Activated CD4-positive, alpha-beta T cell treated with anti-CD3 and anti-CD28 coated beads, Interleukin-2, amount 10 ng/mL, durations not matched to agents 24 days and 14 days (primary cell): Measurements from ENCODE around the gene ASH1L. TPM values are rescaled to one million over a fixed set of nuclear protein-coding genes. Genes with fewer than 3 reads are reported as not detected.
"Not testable (repeated sequence)": the region's sequence is repeated elsewhere in the genome, so short reads cannot be mapped to it uniquely, and the experiment has no call there.

Source experiments
- DNase-seq: peaks from one replicate; pipeline ENCODE4 v3.0.0; 2022
- H3K27ac Mint-ChIP-seq: one replicate; pipeline ENCODE4 v1.8.0; 2022; ENCODE audit warnings: mild to moderate bottlenecking, mixed read lengths
- H3K27me3 Mint-ChIP-seq: one replicate; pipeline ENCODE4 v1.8.0; 2022; ENCODE audit warnings: mixed read lengths
- H3K36me3 Mint-ChIP-seq: one replicate; pipeline ENCODE4 v1.8.0; 2022; ENCODE audit warnings: low read depth, mild to moderate bottlenecking, mixed read lengths
- H3K4me1 Mint-ChIP-seq: one replicate; pipeline ENCODE4 v1.8.0; 2021; ENCODE audit warnings: mixed read lengths
- H3K4me3 Mint-ChIP-seq: one replicate; pipeline ENCODE4 v1.8.0; 2022; ENCODE audit warnings: mild to moderate bottlenecking, moderate library complexity, mixed read lengths
- H3K9me3 Mint-ChIP-seq: one replicate; pipeline ENCODE4 v1.8.0; 2021; ENCODE audit warnings: mixed read lengths
- intact Hi-C: fragments of 100-400 bp; cut with micrococcal nuclease; formaldehyde crosslinking; loops from one replicate; pipeline ENCODE4 v1.15.1; 2023
- total RNA-seq: library from RNA; stranded (reverse); gene quantifications from 2 replicates; pipeline ENCODE4 v1.2.3, GENCODE V29; 2022

Gene ASH1L
- total RNA-seq, 1 donor from 2014 or later: 44.7 TPM

DNA sequence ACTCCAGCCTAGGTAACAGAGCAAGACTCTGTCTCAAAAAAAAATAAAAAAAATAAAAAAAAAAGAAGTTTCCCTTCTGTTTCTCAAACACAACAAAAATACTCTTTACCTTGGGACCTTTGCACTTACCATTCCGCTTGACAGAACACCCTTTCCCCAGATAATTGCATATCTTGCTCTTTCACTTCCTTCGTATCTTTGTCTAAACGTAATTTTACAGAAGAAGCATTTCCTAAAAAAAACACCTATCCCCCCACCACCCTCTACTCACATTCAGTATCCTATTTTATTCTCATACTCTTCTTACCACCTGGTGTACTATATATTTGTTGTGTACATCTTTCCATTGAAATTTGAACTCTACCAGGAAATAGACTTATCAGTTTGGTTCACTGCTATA is 32.7 kb downstream of the ASH1L start:
- Mint-ChIP-seq H3K27ac (no peak overlapping the region), H3K9me3 (no peaks in the 10 kb centered on the region), H3K27me3 (no peaks in the 10 kb centered on the region), H3K4me3 (no peak overlapping the region), H3K36me3 (peaks cover 23% of the 10 kb centered on the region), H3K4me1 (peaks cover 26% of the 10 kb centered on the region)
- intact Hi-C loops: no loop called here
- no peak for DNase-seq

DNA sequence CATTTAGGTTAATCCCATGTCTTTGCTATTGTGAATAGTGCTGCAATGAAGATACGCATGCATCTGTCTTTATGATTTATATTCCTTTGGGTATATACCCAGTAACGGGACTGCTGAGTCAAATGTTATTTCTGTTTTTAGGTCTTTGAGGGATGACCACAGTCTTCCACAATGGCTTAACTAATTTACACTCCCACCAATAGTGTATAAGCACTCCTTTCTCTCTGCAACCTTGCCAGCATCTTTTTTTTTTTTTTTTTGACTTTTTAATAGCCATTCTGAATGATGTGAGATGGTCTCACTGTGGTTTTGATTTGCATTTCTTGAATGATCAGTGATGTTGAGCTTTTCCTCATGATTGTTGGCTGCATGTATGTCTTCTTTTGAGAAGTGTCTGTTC is 33.5 kb downstream of the ASH1L start:
- Mint-ChIP-seq H3K27me3 (no peaks in the 10 kb centered on the region), H3K27ac (no peak overlapping the region), H3K4me1 (peaks cover 21% of the 10 kb centered on the region), H3K4me3 (no peak overlapping the region), H3K9me3 (no peaks in the 10 kb centered on the region), H3K36me3 (peaks cover 18% of the 10 kb centered on the region)
- intact Hi-C loops: no loop called here
- no peak for DNase-seq

DNA sequence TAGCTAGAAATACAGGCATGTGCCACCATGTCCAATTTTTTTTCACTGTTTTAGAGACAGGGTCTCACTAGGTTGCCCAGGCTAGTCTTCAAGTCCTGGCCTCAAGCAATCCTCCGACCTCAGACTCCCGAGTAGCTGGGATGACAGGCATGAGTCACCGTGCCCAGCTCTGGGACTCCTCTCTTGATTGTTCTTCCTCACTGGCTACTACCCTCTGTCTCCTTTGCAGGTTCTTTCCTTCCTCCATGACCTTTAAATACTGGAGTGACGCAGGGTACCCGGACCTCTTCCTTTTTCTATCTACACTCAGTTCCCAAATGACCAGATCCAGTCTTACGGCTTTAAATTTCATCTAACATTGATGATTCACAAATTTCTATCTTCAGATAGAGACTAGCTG is 34.9 kb downstream of the ASH1L start:
- H3K27me3 Mint-ChIP-seq: no peaks in the 10 kb centered on the region
- intact Hi-C loops: no loop called here
- no peak overlapping the region for H3K4me3 Mint-ChIP-seq
- no peak for DNase-seq
- peaks cover 22% of the 10 kb centered on the region for H3K4me1 Mint-ChIP-seq
- H3K36me3 Mint-ChIP-seq: peaks cover 11% of the 10 kb centered on the region
- no peak overlapping the region for H3K27ac Mint-ChIP-seq
- H3K9me3 Mint-ChIP-seq: no peaks in the 10 kb centered on the region

DNA sequence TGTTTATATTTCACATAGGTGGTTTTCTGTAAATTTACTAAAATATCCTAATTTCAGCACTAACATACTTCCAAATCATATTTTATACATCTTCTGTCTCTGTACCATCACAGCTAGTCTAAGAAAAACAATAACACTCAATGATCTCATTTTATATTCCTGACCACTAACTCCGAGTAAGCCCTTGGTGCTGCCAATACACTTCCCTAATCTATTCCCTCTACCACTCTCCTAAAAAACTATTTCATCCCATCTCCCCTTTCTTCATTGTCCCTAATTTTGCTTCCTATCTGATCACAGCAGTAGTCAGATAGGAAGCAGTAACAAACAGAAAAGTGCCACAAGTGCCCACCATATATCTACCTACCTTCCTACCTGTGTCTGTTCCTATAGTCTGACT is 36.2 kb downstream of the ASH1L start:
- Mint-ChIP-seq H3K27me3 (no peaks in the 10 kb centered on the region), H3K4me3 (no peak overlapping the region), H3K4me1 (peaks cover 22% of the 10 kb centered on the region), H3K27ac (no peak overlapping the region), H3K36me3 (peaks cover 12% of the 10 kb centered on the region), H3K9me3 (no peaks in the 10 kb centered on the region)
- no peak for DNase-seq
- intact Hi-C loops: no loop called here

DNA sequence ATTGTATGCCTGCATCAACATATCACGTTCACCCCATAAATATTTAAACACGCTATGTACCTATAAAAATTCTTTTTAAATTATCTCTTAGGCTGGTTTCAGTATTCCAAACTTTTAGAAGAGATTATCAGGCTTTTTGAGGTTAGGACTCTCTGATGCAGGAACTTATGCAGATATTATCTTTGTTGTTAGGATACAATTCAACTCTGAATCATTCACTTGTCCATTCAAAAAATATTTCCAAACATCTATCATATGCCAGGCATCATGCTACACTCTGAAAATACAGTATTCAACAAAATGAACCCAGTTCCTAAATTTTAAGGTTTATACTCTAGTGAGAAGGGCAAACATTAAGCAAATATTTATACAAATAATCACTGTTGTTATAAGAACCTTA is 40.5 kb downstream of the ASH1L start:
- no peak overlapping the region for H3K4me3 Mint-ChIP-seq
- H3K4me1 Mint-ChIP-seq: peaks cover 21% of the 10 kb centered on the region
- intact Hi-C loops: no loop called here
- peaks cover 27% of the 10 kb centered on the region for H3K36me3 Mint-ChIP-seq
- DNase-seq: no peak
- no peaks in the 10 kb centered on the region for H3K27me3 Mint-ChIP-seq
- no peaks in the 10 kb centered on the region for H3K9me3 Mint-ChIP-seq
- no peak overlapping the region for H3K27ac Mint-ChIP-seq

DNA sequence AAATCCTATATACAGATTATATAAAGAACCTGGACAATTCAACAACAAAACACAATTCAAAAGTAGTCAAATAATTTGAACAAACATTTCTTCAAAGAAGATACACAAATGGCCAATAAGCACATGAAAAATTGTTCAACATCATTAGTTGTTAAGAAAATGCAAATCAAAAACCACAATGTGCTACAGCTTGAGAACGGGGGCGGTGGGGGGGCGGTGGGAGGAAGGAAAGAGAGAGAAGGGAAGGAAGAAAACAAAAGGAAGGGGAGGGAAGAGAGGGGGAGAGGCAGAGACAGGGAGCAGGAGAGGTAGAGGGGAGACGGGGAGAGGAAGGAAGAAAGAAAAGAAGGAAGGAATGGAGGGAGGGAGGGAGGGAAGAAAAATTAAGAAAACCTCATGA is 44.1 kb downstream of the ASH1L start:
- intact Hi-C loops: no loop called here
- H3K36me3 Mint-ChIP-seq: peaks cover 41% of the 10 kb centered on the region
- DNase-seq: no peak
- no peaks in the 10 kb centered on the region for H3K9me3 Mint-ChIP-seq
- peaks cover 33% of the 10 kb centered on the region for H3K4me1 Mint-ChIP-seq
- no peaks in the 10 kb centered on the region for H3K27me3 Mint-ChIP-seq
- no peak overlapping the region for H3K4me3 Mint-ChIP-seq
- H3K27ac Mint-ChIP-seq: peak overlapping the region; percentile 20

DNA sequence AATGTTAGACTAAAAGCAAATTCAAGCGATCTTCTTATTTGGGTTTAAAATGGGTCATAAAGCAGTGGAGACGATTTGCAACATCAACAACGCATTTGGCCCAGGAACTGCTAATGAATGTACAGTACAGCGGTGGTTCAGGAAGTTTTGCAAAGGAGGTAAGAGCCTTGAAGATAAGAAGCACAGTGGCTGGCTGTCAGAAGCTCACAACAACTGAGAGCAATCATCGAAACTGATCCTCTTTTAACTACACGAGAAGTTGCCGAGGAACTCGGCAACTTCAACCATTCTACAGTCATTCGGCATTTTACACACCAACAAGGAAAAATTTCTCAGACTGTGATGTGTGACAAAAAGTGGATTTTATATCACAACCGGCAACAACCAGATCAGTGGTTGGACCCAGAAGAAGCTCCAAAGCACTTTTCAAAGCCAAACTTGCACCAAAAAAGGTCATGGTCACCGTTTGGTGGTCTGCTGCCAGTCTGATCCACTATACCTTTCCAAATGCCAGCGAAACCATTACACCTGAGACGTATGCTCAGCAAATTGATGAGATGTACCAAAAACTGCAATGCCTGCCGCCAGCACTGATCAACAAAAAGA is 47.9 kb downstream of the ASH1L start:
- Mint-ChIP-seq H3K9me3 (no peaks in the 10 kb centered on the region), H3K27me3 (no peaks in the 10 kb centered on the region), H3K4me3 (peak overlapping the region; percentile 64), H3K27ac (peak overlapping the region; percentile 63), H3K36me3 (peaks cover 38% of the 10 kb centered on the region), H3K4me1 (peaks cover 30% of the 10 kb centered on the region)
- DNase-seq: peak; percentile 72
- intact Hi-C loops: loop anchor here (5.0 kb wide), 1 partner anchor 47 kb away; no protein-coding TSS in a partner anchor

DNA sequence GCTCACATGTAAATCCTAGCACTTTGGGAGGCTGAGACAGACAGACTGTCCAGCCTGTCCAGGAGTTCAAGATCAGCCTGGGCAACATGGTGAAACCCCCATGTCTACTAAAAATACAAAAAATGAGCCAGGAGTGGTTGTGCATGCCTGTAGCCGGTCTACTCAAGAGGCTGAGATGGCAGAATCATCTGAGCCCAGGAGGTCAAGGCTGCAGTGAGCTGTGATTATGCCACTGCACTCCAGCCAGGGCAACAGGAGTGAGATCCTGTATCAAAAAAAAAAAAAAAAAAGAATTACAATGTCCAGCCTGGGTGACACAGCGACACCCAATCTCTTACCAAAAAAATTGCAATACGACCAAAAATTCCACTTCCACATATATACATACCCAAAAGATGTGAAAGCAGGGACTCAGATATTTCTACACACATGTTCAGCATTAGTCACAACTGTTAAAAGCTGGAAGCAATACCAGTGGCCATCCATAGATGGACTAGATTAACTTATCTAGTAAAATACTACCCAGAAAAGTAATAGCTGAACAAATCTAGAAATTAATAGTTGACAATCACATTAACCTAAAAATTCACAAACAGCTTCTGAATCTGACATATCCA is 49.2 kb downstream of the ASH1L start:
- Mint-ChIP-seq H3K27me3 (no peaks in the 10 kb centered on the region), H3K27ac (no peak overlapping the region), H3K4me1 (peaks cover 30% of the 10 kb centered on the region), H3K36me3 (peaks cover 32% of the 10 kb centered on the region), H3K9me3 (no peaks in the 10 kb centered on the region), H3K4me3 (no peak overlapping the region)
- no peak for DNase-seq
- intact Hi-C loops: loop anchor here (5.0 kb wide), 1 partner anchor 46 kb away; no protein-coding TSS in a partner anchor

DNA sequence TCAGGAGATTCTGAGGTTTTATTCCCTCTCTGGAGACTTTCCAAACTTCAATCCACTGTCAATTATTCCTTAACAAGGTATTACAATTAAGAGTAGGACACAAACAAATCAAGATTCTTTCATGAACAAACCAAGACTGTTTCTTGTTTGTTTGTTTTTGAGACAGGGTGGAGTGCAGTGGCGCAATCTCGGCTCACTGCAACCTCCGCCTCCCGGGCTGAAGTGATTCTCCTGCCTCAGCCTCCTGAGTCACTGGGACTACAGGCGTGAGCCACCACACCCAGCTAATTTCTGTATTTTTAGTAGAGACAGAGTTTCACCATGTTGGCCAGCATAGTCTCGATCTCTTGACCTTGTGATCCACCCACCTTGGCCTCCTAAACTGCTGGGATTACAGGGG is 51.2 kb downstream of the ASH1L start:
- H3K27me3 Mint-ChIP-seq, H3K4me3 Mint-ChIP-seq, H3K9me3 Mint-ChIP-seq, H3K27ac Mint-ChIP-seq, DNase-seq: not testable (repeated sequence)
- Mint-ChIP-seq H3K4me1 (peaks cover 31% of the 10 kb centered on the region), H3K36me3 (peaks cover 27% of the 10 kb centered on the region)
- intact Hi-C loops: loop anchor here (5.0 kb wide), 1 partner anchor 44 kb away; no protein-coding TSS in a partner anchor

DNA sequence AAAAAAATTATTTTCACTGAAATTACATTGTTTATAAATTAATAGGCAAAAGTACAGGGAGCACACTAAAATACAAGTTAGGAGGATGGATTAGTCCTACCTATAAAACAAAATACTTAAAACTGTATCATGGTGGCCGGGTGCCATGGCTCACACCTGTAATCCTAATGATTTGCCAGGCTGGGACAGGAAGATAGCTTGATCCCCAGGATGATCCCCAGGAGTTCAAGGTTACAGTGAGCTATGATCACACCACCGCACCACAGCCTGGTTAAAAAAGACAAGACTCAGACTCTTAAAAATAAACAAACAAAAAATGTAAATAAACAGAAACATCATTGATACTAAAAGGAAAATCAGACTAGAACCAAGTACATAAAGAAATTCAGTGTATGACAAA is 53.5 kb downstream of the ASH1L start:
- no peaks in the 10 kb centered on the region for H3K27me3 Mint-ChIP-seq
- H3K4me3 Mint-ChIP-seq: no peak overlapping the region
- no peak for DNase-seq
- H3K27ac Mint-ChIP-seq: no peak overlapping the region
- H3K9me3 Mint-ChIP-seq: no peaks in the 10 kb centered on the region
- H3K36me3 Mint-ChIP-seq: peaks cover 17% of the 10 kb centered on the region
- H3K4me1 Mint-ChIP-seq: peaks cover 24% of the 10 kb centered on the region
- intact Hi-C loops: no loop called here

DNA sequence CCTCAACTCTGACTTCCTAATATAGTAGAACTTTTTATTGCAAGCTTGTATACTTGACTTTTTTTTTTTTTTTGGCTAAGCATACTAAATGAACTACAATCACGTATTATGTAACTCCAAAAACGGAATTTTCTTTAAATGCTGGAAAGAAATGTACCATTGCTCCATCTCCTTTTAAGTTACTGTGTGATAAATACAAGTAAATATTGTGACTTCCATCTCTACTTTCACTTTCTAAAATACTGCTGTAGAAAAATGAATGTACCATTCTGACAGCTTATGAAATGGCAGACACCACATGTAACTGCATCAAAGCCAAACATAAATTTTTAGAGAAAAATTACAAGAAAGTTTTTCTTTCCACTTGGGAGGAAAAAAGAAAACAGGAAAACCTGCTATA is 54.7 kb downstream of the ASH1L start:
- no peak for DNase-seq
- H3K27ac Mint-ChIP-seq: peak overlapping the region; percentile 67
- intact Hi-C loops: no loop called here
- H3K36me3 Mint-ChIP-seq: peaks cover 11% of the 10 kb centered on the region
- peak overlapping the region; percentile 57 for H3K4me3 Mint-ChIP-seq
- H3K4me1 Mint-ChIP-seq: peaks cover 19% of the 10 kb centered on the region
- H3K9me3 Mint-ChIP-seq: no peaks in the 10 kb centered on the region
- no peaks in the 10 kb centered on the region for H3K27me3 Mint-ChIP-seq

DNA sequence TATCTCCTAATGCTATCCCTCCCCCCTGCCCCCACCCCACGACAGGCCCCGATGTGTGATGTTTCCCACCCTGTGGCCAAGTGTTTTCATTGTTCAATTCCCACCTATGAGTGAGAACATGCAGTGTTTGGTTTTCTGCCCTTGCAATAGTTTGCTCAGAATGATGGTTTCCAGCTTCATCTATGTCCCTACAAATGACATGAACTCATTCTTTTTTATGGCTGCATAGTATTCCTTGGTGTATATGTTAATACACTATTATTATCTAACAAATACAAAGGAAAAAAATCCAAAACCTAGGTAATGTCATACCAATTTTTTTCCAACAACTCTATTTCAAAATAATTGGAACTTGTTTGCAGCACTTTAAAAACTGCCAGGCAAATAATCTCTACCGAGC is 56.6 kb downstream of the ASH1L start:
- H3K36me3 Mint-ChIP-seq, H3K27ac Mint-ChIP-seq, intact Hi-C loops, H3K9me3 Mint-ChIP-seq, H3K4me3 Mint-ChIP-seq, H3K27me3 Mint-ChIP-seq, DNase-seq: not testable (repeated sequence)
- peaks cover 19% of the 10 kb centered on the region for H3K4me1 Mint-ChIP-seq

DNA sequence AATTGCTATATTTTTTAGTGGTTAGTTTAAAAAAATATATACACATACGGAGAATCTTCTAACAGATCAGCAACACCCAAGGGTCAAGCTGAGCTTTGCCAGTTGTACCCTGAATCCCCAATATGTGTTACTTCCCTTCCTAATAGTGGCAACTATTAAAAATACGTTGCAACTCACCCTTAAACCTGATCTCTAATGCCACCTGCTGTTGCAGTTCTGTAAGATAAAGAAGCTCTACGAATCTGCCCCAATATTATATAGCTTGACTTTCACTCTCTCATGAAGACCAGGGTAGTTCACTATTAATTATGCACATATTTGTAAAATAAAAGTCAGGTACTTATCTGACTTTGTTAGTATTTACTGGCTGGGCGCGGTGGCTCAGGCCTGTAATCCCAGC is 58.4 kb downstream of the ASH1L start:
- peaks cover 31% of the 10 kb centered on the region for H3K4me1 Mint-ChIP-seq
- peaks cover 7% of the 10 kb centered on the region for H3K36me3 Mint-ChIP-seq
- no peaks in the 10 kb centered on the region for H3K27me3 Mint-ChIP-seq
- no peaks in the 10 kb centered on the region for H3K9me3 Mint-ChIP-seq
- no peak overlapping the region for H3K27ac Mint-ChIP-seq
- intact Hi-C loops: no loop called here
- DNase-seq: peak; percentile 67
- no peak overlapping the region for H3K4me3 Mint-ChIP-seq

DNA sequence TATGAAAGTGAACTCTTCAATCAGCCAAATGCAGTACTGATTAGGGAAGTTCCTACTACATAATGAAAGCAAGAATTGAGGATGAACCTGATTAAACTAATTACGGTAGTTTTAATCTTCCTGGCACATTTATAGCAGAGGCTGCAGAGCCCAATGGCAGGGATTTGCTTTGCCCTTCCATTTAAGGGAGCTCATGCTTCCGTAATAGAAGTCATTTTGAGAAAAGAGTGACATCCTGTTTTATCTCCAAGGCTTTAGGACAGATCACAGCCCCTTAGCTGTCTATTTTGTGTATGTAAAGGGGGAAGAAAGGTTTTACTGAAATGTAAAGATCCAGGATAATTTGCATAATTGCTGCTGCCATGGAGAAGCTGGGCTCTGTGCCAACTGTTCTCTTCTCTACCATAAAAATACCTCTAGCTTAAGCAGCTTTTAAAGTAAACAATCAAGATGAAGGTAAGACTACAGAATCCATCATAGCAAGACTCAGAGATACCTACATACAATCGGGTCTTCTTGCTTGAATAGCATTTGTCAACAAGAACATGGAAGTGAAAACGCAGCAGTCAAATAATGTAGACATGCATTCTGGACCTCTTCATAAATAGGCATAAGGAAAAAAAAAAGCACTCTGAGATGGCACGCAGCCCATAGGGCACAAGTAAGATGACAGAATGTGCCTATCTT is 62.5 kb downstream of the ASH1L start:
- no peaks in the 10 kb centered on the region for H3K27me3 Mint-ChIP-seq
- intact Hi-C loops: no loop called here
- H3K9me3 Mint-ChIP-seq: no peaks in the 10 kb centered on the region
- no peak for DNase-seq
- no peak overlapping the region for H3K4me3 Mint-ChIP-seq
- peaks cover 20% of the 10 kb centered on the region for H3K4me1 Mint-ChIP-seq
- no peak overlapping the region for H3K27ac Mint-ChIP-seq
- H3K36me3 Mint-ChIP-seq: peaks cover 2% of the 10 kb centered on the region
